ENCODE data around the gene IZUMO1. TPM values are rescaled to one million over a fixed set of nuclear protein-coding genes. Genes with fewer than 3 reads are reported as not detected.
A peak's percentile ranks its signal among the peaks of the same experiment; 100 is the strongest.

IZUMO1 gene
- total and polyA plus RNA-seq, 9 of the 15 experiments (the other 6 are each of a cell fraction or from before 2014, with no cell fraction given): 0.14 to 2.1 (median 0.73) TPM

GRCh38 chr19:48720613-48721296, 26.0 kb downstream of the IZUMO1 start (continued):
- 0 out of 2 replicates have a peak, but pooled peaks have one; percentile 49 for TF ChIP-seq ZNF449 (CRISPR knock-in tag; IDR thresholded peaks at IDR 0.05)
- no peak for TF ChIP-seq CEBPB (tag; IDR thresholded peaks at IDR 0.05)
- 0 out of 2 replicates have a peak, but pooled peaks have one; percentile 24 for TF ChIP-seq HDAC8 (tag; IDR thresholded peaks at IDR 0.05)
- TF ChIP-seq TEAD2 (tag; IDR thresholded peaks at IDR 0.05): no peak
- peak; percentile 35; the same call in 1 of the 2 replicates for TF ChIP-seq HDAC2 (IDR thresholded peaks at IDR 0.05)
- TF ChIP-seq TEAD4 (IDR thresholded peaks at IDR 0.05; ENCODE audit: low read length): peak; percentile 78
- no peak for TF ChIP-seq TEAD4 (CRISPR knock-in tag; IDR thresholded peaks at IDR 0.05; ENCODE audit: borderline replicate concordance)
- no peak; the same call in 1 of the 2 replicates for TF ChIP-seq CC2D1A (IDR thresholded peaks at IDR 0.05)
- TF ChIP-seq ATF1 (CRISPR knock-in tag; IDR thresholded peaks at IDR 0.05): no peak
- TF ChIP-seq ATF1 (tag; IDR thresholded peaks at IDR 0.05): peak; percentile 95
- peak; percentile 56; the same call in 1 of the 2 replicates for TF ChIP-seq MTA3 (IDR thresholded peaks at IDR 0.05; ENCODE audit: borderline replicate concordance)
- peak; percentile 87 for TF ChIP-seq L3MBTL2 (IDR thresholded peaks at IDR 0.05)
- no peak for TF ChIP-seq CHD4 (IDR thresholded peaks at IDR 0.05; ENCODE audit: insufficient read depth, insufficient replicate concordance, low read depth, low read length, poor library complexity, severe bottlenecking)
- no peak for TF ChIP-seq ZNF695 (CRISPR knock-in tag; IDR thresholded peaks at IDR 0.05)
- peak; percentile 100 for TF ChIP-seq HNRNPLL (IDR thresholded peaks at IDR 0.05; ENCODE audit: low read depth, low read length, poor library complexity, severe bottlenecking)
- TF ChIP-seq MEF2D (tag; conservative IDR thresholded peaks at IDR 0.05; ENCODE audit: low read depth): 0 out of 2 replicates have a peak, but pooled peaks have one; percentile 6
- TF ChIP-seq PRMT5 (CRISPR knock-in tag; IDR thresholded peaks at IDR 0.05): no peak
- peak; percentile 86 for TF ChIP-seq USF1 (CRISPR knock-in tag; IDR thresholded peaks at IDR 0.05)
- TF ChIP-seq RB1 (IDR thresholded peaks at IDR 0.05; ENCODE audit: low read depth): peak; percentile 46; the same call in 1 of the 2 replicates
- TF ChIP-seq TRIM25 (IDR thresholded peaks at IDR 0.05; ENCODE audit: borderline replicate concordance): no peak
- TF ChIP-seq CREB3 (tag; conservative IDR thresholded peaks at IDR 0.05; ENCODE audit: low read depth): 0 out of 2 replicates have a peak, but pooled peaks have one; percentile 23
- TF ChIP-seq SP1 (CRISPR knock-in tag; IDR thresholded peaks at IDR 0.05): peak; percentile 91
- peak; percentile 77; the same call in 1 of the 2 replicates for TF ChIP-seq E2F3 (CRISPR knock-in tag; IDR thresholded peaks at IDR 0.05)
